GM19463 (cell line): ENCODE results near the gene CAMSAP1.
"Not testable (repeated sequence)": the region's sequence is repeated elsewhere in the genome, so short reads cannot be mapped to it uniquely, and the experiment has no call there.

ENCODE experiments used
- ATAC-seq: cut with Tn5 transposase; IDR thresholded peaks from one replicate; pipeline ENCODE4 v1.9.1; 2021; ENCODE audit warnings: mild to moderate bottlenecking, moderate library complexity; ENCODE audit not compliant: unreplicated experiment

Gene CAMSAP1

GRCh38 chr9:135901031-135901758, 6.2 kb downstream of the CAMSAP1 start:
- ATAC-seq: no peak

DNA sequence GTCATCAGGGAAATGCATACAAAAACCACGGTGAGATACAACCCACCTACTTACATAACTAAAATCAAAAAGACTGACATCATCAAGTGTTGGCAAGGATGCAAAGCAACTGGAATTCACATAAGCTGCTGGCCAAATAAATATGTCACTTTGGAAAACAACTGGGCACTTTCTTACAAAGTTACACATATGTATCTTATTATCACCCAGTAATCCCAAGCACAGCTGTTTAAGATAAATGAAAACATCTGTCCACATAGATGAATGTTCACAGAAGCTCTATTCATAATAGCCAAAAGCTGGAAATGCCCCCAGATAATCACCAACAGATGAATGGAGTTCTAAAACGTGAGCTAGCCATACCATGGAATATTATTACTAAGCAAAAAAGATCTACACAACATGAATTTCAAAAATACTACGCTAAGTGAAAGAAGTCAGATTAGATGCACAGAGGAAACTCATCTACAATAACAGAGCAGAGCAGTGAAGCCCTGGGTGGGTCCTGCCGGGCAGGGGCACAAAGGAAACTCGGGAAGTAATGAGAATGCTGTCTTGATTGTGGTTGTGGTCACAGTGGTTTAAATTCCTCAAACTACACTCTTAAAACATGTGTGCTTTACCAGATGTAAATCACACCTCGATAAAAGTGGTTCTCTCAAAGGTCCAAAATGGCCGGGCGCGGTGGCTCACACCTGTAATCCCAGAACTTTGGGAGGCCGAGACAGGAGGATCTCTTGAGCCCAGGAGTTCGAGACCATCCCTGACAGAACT, 8.5 kb downstream of the CAMSAP1 start:
- ATAC-seq: no peak

DNA sequence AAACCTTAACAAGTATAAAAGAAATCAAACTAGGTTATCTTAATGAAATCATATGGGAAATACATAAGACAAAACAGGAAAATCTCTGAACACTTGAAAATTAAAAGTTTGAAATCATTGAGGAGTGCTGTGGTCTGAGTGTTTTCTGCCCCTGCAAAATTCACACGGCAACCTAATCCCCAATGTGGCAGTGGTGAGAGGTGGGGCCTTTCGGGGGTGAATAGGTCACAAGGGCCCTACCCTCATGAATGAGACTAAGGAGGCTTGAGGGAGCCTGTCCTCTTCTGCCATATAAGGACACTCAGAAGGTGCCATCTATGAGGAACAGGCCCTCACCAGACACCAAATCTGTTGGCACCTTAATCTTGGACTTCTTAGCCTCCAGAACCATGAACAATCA, 10.7 kb downstream of the CAMSAP1 start:
- no peak for ATAC-seq

DNA sequence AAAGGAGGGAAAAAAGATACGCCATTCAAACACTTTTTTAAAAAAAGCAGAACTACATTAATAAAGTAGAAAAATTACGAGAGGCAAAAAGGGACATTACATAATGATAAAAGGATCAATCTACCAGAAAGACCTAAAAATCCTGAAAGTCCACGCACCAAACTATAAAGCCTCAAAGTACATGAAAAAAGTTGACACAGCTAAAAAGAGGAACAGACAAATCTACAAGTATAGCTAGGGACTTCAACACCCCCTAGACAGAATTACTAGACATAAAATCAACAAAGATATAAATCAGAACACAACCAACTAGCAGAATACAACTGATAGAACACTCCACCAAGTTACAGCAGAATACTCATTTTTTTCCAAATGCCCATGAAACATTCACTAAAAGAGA, 11.1 kb downstream of the CAMSAP1 start:
- no peak for ATAC-seq

GRCh38 chr9:135895202-135895848, 12.0 kb downstream of the CAMSAP1 start:
- ATAC-seq: no peak

- no peak for ATAC-seq
These were observed 14.2 kb downstream of the CAMSAP1 start for GRCh38 chr9:135893104-135893503.

DNA sequence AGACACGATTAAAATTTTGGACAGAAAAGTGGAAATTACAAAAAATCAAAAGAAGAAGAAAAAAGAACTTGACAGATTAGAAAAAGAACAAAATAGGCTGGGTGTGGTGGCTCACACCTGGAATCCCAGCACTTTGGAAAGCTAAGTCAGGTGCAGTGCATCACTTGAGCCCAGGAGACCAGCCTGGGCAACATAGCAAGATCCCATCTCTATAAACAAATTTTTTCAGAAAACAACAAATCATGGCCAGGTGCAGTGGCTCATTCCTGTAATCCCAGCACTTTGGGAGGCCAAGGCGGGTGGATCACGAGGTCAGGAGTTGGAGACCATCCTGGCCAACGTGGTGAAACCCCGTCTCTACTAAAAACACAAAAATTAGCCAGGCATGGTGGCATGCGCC, 15.0 kb downstream of the CAMSAP1 start:
- ATAC-seq: not testable (repeated sequence)

- no peak for ATAC-seq
These were observed 16.2 kb downstream of the CAMSAP1 start for GRCh38 chr9:135891027-135891631.

GRCh38 chr9:135890190-135891026, 16.9 kb downstream of the CAMSAP1 start:
- ATAC-seq: no peak

GRCh38 chr9:135889564-135890189, 17.7 kb downstream of the CAMSAP1 start:
- no peak for ATAC-seq

GRCh38 chr9:135888766-135889394, 18.5 kb downstream of the CAMSAP1 start:
- ATAC-seq: no peak

DNA sequence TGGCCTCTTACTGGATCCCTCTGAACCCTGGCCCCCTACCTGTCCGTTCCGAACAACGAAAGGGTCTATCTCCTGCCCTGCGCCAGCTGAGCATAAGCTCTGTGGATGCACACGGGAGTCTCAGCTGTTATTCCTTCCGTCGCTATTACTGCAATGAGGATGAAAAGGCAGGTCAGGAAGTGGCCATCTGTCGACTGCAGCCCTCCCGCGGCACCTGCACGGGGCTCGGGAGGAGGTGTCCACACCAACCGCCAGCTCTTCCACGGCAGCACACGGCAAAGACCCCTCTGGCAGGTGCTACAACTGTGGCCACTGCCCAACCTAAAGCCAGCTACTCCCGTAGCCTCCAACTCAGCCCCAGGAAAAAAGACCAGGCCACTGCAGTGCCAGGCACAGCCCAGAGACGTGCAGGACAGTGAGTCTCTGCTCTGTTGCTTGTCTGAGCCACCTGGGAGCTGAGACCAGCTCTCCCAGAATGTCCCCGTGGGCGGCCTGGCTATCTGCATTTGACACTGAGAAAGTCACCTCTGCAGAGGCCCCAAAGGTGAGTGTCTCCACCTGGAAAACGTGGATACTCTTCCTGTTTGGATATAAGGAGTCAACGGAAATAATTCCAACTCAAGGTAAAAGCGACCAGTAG, 19.1 kb downstream of the CAMSAP1 start:
- ATAC-seq: no peak

GRCh38 chr9:135887585-135888050, 19.7 kb downstream of the CAMSAP1 start:
- peak; percentile 82 for ATAC-seq

GRCh38 chr9:135887021-135887507, 20.3 kb downstream of the CAMSAP1 start:
- peak; percentile 21 for ATAC-seq

DNA sequence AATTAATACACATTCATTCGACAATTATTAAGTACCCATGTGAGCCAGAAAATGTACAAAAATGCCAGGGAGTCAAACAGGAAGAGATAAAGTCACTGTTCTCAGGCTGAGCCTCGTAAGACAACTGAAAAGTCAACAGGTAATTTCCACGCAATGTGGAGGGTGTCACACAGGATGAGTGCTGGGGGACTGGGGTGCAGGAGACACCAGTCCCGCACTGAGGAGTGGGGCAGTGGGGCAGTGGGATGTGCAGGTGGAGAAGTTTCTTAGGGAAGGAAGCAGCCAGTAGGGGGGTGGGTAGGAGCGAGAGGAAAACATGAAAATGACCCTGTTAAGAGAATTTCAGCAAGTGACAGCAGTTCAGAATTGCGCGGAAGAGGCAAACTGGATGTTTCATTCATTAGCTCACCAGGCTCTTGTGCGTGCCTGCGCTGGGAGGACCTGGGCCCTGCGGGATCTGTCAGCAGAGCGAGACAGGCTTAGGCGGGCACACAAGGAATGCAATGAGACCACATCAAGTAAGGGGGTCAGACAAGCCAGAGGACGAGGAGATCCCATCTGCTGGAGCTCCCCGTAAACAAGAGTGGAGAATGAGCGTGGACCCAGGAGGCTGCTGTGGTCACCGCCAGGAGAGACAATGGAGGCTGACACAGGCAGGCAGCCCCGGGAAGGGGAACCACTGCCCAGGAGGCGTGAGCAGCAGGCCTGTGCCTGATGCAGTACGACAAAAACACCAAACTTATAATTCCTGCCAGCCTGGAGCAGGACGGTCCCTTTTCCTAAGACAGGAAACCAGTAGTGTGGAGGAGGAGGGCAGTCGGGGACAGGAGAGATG, 21.0 kb downstream of the CAMSAP1 start:
- no peak for ATAC-seq

- no peak for ATAC-seq
These were observed 22.1 kb downstream of the CAMSAP1 start for GRCh38 chr9:135885100-135885853.

DNA sequence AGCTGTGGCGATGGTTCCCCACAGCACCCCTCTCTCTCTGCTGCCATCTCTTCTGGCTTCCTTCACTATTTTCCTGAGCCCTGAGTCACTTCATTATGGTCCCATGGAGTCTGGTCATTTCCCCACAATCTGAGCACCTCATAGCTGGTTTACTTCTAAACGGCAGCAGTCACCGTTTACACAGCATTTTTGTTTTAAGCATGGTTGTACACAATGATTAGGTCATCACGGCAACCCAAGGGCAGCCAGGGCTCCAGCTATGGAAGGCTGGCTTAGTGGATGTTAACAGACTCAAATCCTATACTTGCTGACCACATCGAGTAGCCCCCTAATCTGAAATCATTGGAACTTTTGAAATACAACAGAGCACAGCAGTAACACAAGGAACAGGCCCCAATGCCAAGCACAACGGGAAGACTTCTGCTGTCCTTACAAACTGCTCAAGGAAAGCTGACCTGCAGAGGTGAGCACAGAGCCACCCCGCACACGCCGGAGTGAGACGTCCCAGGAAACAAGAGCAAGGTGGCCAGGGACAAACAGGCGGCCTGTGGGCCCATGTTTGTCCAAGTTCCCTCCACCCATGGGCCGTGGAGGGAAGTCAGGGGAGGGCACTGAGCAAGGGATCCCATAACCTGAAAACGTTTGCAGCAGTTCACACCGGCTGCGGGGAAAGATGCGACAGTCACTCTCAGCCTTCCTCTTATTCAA, 22.9 kb downstream of the CAMSAP1 start:
- ATAC-seq: no peak
